ENCODE data around the gene GNAZ.

DNA sequence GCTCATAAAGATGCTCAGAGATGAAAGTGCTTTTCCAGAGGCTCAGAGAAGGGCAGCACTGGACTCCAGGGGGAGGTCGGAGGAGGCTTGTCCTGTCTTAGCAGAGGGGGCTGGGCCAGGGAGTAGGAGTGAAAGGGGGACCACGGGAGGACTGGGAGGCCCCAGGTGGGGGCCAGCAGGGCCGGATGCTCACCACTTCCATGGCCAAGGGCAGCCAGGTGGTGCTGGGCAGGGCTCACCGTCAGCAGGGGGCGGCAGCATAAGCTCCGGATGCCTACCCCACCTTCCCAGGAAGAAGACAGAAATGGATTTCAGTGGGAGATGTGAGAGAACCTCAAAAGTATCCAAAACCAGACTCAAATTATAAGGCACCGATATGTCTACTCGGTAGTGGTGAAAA is 86.0 kb downstream of the GNAZ start:
- no peak for TF ChIP-seq GATA3 (IDR thresholded peaks at IDR 0.05; ENCODE audit: low read depth, low read length)
- no peak for TF ChIP-seq GATA2 (IDR thresholded peaks at IDR 0.05; ENCODE audit: low read depth, low read length)
